GM03348 (cell line): ENCODE measurements around the gene ENPP7.
A peak's percentile ranks its signal among the peaks of the same experiment; 100 is the strongest.
"Not testable (repeated sequence)": the region's sequence is repeated elsewhere in the genome, so short reads cannot be mapped to it uniquely, and the experiment has no call there.

Experiments used
- DNase-seq: peaks from one replicate; pipeline ENCODE4 v3.0.0; 2012; ENCODE audit warnings: low spot score

ENPP7 gene

DNA sequence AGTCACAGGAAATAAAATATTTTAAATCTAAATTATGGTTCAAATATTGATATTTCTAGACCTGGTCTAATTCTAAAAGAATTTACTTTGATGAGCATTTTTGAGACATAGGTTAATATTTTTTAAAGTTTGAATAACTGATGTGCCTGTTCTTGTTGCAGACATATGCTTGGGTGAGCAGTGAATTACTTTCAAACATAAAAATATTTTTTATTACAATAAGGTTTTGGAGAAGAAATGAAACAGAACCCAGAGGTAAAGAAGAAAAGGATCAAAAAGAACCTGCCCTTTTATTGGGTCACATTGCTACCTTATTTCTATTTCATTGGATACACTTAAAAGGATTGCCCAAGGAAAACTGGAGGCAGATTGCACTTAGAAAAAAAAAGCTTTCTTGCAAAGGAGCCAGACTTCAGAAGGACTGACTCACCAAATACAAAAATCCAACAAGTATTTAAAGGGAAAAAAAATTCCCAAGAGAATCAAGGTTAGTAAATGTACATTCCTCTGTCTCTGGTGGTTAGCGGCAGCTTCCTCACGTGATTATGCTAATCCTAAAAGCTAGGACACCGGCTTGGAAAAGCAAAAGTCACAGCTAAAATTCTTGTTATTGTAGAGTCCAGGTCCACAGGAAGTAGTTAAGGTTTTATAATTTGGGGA lies 18.5 kb downstream of the ENPP7 start:
- DNase-seq: peak; percentile 66

DNA sequence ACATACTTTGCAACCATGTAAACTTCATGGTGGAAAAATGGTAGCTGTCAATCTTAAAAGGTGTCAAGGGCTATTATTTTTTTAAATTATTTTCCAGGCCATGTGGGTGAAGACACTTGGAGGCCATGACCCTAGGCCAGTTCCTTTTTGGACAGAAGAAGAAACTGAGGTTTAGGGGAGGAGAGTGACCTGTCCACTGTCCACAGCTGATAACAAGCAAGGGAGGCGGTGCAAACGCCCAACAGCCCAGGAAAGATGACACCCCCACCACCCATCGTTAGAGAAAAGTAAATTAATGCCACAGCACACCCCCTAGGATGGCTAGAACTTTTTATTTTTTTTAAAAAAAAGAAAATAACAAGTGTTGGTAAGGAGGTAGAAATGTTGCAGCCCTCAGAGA lies 19.2 kb downstream of the ENPP7 start:
- DNase-seq: no peak

DNA sequence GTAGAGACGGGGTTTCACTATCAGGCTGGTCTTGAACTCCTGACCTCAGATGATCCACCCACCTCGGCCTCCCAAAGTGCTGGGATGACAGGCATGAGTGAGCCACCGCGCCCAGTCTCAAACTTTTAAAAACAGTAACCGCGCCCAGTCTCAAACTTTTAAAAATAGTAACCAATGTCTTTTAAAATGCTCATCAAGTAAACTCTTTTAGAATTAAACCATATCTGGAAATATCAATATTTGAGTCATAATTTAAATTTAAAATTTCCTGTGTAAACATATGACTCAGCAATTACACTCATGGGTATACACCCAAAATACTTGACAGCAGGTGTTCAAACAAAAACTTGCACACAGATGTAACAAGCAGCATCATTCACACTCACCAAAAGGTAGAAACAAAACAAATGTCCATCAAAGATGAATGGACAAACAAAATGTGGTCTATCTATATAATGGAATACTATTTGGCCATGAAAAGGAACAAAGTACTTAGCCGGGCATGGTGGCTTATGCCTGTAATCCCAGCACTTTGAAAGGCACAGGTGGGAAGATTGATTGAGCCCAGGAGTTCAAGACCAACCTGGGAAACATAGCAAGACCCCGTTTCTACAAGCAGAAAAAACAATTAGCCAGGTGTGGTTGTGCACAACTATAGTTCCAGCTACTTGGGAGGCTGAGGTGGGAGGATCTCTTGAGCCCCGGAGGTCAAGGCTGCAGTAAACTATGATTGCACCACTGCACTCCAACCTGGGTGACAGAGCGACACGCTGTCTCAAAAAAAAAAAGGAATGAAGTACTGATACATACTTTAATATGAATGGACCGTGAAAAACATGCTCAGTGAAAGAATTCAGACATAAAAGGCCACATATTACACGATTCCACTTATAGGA lies 20.2 kb downstream of the ENPP7 start:
- no peak for DNase-seq

DNA sequence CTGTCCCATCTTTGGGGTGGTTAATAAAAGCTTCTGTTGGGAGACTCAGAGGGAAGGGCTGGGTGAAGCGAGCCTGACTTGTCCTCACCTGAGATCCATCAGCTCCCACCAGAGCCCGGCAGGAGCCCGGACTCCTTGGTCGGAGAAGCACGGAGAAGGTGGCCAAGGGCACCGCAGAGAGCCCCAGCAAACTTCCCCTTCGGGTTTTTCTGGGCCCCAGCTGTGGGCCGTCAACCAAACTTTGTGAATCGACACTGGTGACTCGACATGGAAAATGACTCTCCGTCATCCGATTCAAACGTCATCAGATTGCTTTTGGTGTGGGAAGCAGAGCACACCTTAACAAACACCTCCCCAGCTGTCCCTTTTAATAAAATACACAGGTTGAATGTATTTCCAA lies 21.4 kb downstream of the ENPP7 start:
- DNase-seq: no peak

DNA sequence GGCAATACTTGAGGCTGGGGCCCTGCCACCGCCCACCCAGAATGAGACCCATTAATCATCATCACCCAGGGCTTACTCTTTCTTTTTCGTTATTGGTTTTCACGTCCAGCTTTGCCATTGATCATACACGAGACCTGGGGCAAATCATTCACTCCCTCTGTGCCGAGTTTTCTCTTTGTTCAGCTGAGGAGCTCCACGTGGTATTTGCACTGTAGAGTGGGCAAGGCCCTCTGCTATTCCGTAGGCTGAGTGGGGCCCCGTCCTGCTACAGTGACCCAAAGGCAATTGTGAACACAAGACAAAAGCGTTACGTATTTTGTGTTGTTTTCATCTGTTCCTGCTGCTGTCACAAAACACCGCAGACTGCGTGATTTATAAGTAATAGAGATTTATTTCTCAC lies 23.6 kb downstream of the ENPP7 start:
- no peak for DNase-seq

DNA sequence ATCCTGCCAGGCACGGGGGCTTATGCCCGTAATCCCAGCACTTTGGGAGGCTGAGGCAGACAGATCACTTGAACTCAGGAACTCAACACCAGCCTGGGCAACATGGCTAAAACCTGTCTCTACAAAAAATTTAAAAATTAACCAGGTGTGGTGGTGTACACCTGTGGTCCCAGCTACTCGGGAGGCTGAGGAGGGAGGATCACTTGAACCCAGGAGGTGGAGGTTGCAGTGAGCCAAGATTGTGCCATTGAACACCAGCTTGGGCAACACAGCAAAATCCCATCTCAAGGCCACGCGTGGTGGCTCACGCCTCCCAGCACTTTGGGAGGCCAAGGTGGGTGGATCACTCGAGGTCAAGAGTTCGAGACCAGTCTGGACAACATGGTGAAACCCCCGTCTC lies 24.2 kb downstream of the ENPP7 start:
- not testable (repeated sequence) for DNase-seq

DNA sequence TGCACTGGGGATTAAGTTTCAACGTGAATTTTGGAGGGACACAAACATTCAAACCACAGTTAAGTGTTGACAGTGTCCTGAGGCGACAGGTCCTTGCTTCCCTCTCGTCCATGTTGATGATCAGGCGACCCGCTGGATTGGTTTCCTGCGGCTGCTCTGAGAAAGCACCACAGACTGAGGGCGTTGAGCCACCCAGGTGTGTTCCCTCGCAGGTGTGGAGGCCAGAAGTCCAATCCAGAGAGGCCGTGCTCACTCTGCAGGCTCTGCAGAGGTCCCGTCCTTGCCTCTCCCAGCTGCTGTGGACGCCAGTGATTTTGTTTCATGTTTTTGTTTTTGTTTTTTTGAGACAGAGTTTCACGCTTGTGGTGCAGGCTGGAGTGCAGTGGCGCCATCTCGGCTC lies 24.8 kb downstream of the ENPP7 start:
- DNase-seq: no peak

DNA sequence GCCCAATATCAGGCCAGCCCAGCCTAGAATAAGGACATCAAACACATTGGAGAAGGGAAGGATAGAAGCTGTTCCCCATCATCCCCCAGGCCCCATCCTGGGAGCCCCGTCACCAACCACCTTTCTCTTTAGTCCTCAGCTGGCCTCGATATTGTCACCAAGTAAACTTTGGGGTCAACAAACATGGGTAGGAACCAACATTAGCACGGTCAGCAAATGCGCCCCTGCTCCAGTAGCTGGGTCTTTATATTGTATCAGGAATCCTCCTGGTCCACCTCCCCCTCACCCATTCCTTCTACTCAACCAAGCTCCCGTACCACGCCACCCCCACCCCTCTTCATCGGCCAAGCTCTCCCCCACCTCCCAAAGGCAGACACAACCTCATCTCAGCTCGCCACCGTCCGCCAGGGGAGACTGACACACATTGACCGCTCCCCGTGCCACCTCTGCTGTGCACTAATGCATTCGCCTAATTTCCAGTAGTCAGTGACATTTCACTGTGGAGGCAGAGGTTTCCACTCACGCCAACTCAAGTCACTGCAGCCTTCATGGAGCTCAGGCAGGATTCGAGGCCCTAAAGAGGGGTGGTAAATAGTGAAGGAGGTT lies 26.5 kb downstream of the ENPP7 start:
- no peak for DNase-seq

DNA sequence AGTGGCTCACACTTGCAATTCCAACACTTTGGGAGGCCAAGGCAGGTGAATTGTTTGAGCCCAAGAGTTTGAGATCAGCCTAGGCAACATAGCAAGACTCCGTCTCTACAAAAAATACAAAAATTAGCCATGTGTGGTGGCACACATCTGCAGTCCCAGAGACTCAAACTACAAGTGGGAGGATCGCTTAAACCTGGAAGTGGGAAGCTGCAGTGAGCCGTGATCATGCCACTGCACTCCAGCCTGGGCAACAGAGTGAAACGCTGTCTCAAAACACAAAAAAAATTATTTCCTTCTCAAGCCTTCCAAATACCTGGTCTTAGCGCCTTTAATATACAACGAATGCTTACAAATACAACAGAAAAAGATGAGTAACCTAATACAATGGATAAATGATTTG lies 27.5 kb downstream of the ENPP7 start:
- DNase-seq: no peak

DNA sequence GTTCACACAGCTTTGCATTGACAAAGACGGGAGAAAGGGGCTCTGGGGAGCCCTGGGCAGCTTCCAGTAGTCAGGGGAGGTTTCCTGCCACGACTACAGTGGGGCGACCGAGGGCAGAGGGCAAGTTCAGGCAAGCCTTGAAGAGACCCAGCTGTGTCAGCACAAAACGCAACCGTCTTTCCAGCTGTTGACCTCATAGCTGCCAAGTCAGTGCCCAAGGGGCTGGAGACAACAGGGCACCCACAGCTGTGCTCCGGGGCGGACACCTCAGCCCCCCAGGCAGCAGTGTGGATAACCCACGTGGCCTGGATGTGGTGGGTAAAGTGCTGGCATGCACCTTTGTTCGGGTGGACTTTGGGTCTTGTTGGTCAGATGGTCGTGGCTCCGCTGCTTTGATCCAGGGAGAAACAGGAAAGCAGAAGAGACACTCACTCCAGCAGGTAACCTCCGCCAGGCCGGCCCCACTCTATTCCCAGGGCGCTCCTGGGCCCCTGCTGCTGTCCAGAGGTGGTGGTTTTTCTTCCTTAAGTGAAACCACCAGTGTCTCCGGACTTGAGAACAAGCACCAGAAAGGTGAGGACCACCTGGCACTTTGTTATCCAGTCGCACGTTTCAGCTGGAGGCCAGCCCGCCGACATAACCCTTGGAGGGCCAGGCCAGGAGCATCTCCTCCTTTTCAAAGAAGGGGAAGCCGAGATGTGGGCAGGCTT lies 29.6 kb downstream of the ENPP7 start:
- DNase-seq: no peak

DNA sequence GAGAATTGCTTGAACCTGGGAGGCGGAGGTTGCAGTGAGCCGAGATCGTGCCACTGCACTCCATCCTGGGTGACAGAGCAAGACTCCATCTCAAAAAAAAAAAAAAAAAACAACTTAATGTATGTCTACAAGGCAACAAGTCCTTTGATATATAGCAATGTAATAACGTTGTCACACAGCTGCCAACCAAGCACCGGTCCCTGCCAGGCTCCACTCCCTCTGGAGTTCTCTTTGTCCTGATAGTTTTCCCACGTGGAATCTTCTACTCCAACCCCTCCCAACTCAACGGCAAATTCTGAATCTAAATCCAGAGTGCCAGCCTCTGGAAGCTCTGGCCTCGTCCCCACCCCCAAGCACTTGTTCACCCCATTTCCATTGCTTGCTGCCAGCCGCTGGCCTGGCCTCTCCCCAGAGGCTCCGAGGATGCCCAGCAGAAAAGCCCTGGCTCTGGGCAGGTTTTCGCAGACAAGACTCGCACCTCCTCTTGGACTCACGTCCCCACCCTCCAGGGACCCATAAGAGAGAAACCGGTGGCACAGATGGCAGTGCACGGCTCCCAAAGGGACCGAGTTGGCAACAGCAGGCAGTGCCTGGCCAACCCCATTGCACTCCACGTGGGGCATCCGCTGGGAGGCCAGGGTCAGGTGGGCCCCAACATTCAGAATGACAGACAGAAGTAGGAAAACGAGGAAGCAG lies 31.3 kb downstream of the ENPP7 start:
- no peak for DNase-seq

DNA sequence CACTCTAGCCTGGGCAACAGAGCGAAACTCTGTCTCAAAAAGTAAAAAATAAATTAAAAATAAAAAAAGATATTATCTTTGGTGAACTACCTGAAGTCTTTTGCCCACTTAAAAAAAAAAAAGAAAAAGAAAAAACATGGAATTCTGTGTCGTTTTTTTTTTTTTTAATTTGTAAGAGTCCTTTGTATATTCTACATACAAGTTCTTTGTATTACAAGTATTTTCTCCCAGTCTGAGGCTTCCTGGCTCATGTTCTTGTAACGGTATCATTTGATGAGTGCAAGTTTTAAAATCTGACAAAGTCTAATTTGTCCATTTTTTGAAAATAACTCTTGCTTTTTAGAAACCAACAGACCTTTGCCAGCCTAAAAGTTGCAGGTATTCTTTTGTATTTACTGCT lies 35.0 kb downstream of the ENPP7 start:
- no peak for DNase-seq

DNA sequence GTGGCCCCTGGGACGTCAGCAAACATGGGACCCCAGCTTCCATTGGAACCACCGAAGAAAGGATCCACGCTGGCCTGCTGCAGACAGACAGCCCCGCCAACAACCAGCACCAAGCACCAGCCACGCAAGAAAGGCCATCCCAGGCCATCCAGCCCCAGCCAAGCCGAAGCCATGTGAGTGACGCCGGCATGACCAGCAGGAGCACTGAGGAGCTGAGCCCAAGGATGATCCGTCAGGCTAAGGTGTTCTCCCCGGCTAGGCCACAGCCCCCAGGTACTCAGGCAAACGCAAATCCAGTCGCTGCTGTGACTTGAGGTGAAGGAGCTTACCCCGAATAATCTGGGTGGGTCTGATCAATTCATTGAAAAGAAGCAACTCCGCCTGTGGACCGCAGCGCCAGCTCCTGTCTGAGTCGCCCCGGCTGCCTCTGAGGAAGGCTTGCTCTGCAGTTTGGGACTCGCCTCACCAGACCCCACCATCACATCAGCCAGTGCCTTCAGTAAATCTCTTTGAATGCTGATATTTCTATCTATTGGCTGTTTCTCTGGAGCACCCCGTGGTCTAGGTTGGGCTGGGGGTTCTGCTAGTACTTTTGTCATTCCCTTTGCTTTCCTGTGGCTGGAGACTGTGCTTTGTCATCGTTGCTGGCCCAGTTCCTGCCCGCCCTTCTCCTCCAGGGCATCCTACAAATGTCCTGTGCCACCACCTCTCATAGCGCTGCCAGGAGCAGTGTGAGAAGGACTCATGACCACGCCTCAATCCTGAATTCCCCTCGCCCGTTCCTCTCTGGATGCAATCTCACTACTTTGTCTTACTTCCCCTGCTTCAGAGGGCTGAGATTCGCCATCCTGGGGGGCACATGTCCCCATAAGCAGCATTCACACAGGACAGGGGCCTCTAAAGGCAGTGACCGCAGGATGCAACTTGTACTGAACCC lies 39.1 kb downstream of the ENPP7 start:
- DNase-seq: no peak

DNA sequence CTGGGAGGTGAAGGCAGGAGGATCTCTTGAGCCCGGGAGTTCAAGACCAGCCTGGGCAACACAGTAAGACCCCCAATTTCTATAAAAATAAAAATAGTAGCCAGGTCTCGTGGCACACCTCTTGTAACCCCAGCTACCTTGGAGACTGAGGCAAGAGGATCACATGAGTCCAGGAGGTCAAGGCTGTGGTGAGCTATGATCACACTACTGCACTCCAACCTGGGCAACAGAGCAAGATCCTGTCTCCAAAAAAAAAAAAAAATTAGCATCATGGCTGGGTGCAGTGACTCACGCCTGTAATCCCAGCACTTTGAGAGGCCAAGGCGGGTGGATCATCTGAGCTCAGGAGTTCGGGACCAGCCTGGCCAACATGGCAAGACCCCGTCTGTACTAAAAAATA lies 40.5 kb downstream of the ENPP7 start:
- no peak for DNase-seq

DNA sequence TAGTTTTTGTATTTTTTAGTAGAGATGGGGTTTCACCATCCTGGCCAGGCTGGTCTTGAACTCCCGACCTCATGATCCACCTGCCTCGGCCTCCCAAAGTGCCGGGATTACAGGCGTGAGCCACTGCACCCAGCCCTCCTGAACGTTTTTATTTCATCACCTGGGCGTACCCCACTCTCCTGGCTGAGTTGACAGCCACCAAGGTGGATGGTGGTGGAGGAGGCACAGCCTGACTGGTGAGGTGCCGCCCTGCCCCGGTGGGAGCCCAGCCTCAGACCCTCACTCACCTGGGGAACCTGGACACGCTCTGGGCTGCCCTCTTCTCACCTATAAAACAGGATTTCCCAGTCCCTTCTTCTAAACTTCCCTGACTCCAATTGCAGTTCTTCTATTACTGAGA lies 42.0 kb downstream of the ENPP7 start:
- not testable (repeated sequence) for DNase-seq

DNA sequence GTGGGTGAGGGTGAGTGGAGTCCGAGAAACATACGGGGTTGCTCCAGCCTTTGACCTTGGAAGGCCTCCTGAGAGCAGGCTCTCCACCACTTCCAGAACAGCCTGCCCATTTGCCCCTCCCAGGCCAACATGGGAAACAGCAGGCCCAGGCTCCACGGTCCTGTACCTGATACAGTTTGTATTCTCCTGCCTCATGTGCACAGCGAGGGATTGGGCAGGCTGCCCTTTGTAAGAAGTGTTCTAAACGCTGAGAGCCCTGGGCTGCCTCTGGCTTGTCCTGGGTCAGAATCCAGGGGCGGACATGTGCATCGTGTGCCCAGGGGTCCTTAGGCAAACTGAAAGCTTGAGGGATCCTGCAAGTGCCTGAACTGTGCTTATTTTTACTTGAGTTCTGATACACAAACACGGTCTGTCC lies 43.8 kb downstream of the ENPP7 start:
- no peak for DNase-seq

DNA sequence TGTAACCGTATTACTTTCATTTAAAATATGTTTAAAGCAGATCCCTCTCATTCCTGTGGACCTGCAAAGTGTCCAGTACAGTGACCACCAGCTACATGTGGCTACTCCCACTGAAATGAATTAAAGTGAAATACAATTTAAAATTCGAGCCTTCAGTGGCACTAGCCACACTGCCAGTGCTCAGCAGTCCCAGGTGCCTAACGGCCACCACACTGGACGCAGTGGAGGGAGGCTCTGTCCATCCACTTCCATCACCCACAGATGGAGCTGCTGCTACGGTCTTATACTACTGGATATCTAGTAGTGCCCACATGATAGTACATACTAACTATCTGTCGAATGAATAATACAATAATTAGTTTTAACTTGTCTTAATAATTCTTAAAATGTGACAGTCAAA lies 44.9 kb downstream of the ENPP7 start:
- DNase-seq: no peak

DNA sequence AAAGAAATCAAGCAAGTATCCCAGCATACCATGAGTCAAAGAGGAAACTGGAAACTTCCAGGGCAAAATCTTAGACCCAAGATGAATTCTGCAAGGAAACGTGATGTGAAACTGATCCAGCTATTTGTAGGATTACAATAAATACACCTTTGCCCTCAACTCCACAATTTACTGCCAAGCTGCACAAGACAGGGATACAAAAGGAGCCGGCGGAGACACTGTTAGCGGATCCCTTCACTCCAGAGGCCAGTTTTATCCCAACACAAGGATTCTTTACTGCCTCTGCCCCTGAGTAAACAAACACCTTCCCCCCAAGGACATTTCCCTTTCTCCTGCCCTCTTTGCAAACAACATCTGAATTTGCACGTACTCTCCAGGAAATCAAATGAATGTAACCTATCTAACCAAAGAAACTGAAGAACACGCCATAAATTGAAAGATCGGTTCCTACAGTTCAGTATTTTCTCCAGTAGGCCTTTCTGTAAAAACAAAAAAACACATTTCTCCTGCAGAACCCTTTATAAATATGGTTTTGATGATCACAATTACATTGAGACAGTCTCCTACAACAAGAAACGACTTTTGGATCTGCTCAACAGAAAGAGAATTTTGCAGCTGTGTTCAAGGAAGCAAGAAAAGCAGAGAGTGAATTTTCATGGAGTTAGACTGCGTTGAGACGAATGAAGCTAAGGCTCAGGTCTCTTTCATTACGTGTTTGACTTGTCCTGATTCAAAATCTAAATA lies 45.8 kb downstream of the ENPP7 start:
- no peak for DNase-seq

DNA sequence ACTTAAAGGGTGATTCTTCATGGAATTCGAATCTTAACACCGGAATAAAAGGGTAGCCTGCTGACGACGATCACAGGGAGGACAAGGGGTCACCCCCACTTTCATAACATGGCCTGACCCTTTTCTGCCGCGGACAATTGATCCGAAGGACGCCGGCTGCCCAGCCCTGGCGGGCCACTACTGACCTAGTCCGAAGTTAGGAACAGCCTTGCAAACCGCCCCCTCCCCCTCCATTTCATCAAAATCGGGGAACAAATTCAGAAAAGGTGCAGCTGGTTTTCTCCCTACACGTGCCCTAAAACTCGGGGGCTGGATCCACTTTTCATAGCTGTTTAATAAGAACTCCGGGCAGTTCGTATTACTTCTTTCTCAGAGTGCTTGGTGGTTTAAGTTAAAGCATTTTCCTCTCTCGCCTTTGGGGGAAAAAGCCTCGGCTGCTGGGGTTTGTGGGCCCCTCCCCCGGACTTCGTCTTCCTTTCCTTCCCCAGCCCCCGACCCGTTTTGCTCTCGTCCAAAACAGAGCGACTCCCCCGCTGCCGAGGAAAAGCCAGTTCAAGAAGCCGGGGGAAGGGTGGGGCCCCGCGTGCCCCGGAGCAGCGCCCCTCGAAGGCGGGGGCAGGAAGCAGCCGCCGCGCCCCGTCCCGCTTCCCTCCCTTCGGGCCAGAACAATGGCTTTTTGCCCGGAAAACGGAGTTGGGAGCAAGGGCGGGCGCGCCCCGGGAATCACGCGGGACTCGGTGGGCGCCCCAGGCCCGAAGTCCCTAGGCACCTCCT lies 46.6 kb downstream of the ENPP7 start:
- DNase-seq: no peak
